KMS-11 (cell line): Measurements from ENCODE around the gene MUSTN1.

ENCODE experiments used
- H2AFZ ChIP-seq: fragments of 200-600 bp; sonication (generic); 2 replicates; pipeline ENCODE4 v1.6.1; 2016; ENCODE audit warnings: antibody characterized with exemption, mixed run types, low read depth
- H3K27ac ChIP-seq: fragments of 200-600 bp; sonication (generic); 2 replicates; pipeline ENCODE4 v1.6.1; 2016; ENCODE audit warnings: mild to moderate bottlenecking, mixed run types
- H3K27me3 ChIP-seq: fragments of 200-600 bp; sonication (generic); 2 replicates; pipeline ENCODE4 v1.6.1; 2017; ENCODE audit warnings: mild to moderate bottlenecking, low read depth, mixed run types, moderate library complexity; ENCODE audit not compliant: insufficient read depth
- H3K36me3 ChIP-seq: fragments of 200-600 bp; sonication (generic); 2 replicates; pipeline ENCODE4 v1.6.1; 2017; ENCODE audit warnings: mild to moderate bottlenecking, mixed run types; ENCODE audit not compliant: insufficient read depth
- H3K4me1 ChIP-seq: fragments of 200-600 bp; sonication (generic); 2 replicates; pipeline ENCODE4 v1.6.1; 2016; ENCODE audit warnings: mild to moderate bottlenecking, low read depth, mixed run types; ENCODE audit not compliant: poor library complexity, severe bottlenecking
- H3K4me2 ChIP-seq: fragments of 200-600 bp; sonication (generic); 2 replicates; pipeline ENCODE4 v1.7.0; 2016; ENCODE audit warnings: mild to moderate bottlenecking, mixed run types
- H3K4me3 ChIP-seq: fragments of 200-600 bp; sonication (generic); IDR thresholded peaks from 2 replicates; pipeline ENCODE4 v1.6.1; 2017; ENCODE audit warnings: low read depth, low read length, mixed read lengths; ENCODE audit not compliant: insufficient read depth
- H3K79me2 ChIP-seq: fragments of 200-600 bp; sonication (generic); 2 replicates; pipeline ENCODE4 v1.6.1; 2016; ENCODE audit warnings: low read depth, mixed run types; ENCODE audit not compliant: insufficient read depth
- H3K9ac ChIP-seq: fragments of 200-600 bp; sonication (generic); 2 replicates; pipeline ENCODE4 v1.6.1; 2016; ENCODE audit warnings: mild to moderate bottlenecking, mixed run types
- H4K20me1 ChIP-seq: fragments of 200-600 bp; sonication (generic); 2 replicates; pipeline ENCODE4 v1.6.1; 2016; ENCODE audit warnings: mild to moderate bottlenecking, mixed run types; ENCODE audit not compliant: insufficient read depth
- CTCF ChIP-seq: fragments of 200-600 bp; sonication (generic); conservative IDR thresholded peaks from 2 replicates; pipeline ENCODE4 v1.6.1; 2017; ENCODE audit warnings: low read depth, mild to moderate bottlenecking, antibody characterized with exemption, low read length, moderate library complexity, mixed read lengths

The MUSTN1 gene

GRCh38 chr3:52880047-52880446 lies 45.2 kb upstream of the MUSTN1 start:
- Histone ChIP-seq H3K27me3 (no peaks in the 10 kb centered on the region), H3K36me3 (no peaks in the 10 kb centered on the region), H3K79me2 (no peaks in the 10 kb centered on the region), H3K27ac (no peak overlapping the region), H3K9ac (no peak overlapping the region), H3K4me3 (no peak overlapping the region), H3K4me2 (no peak overlapping the region), H4K20me1 (no peaks in the 10 kb centered on the region), H2AFZ (no peak overlapping the region), H3K4me1 (no peaks in the 10 kb centered on the region)
- TF ChIP-seq CTCF: no peak

GRCh38 chr3:52879581-52879980 lies 44.8 kb upstream of the MUSTN1 start:
- Histone ChIP-seq H3K4me1 (no peaks in the 10 kb centered on the region), H3K9ac (no peak overlapping the region), H3K4me3 (no peak overlapping the region), H4K20me1 (no peaks in the 10 kb centered on the region), H3K79me2 (no peaks in the 10 kb centered on the region), H3K4me2 (no peak overlapping the region), H3K27me3 (no peaks in the 10 kb centered on the region), H2AFZ (no peak overlapping the region), H3K27ac (no peak overlapping the region), H3K36me3 (no peaks in the 10 kb centered on the region)
- TF ChIP-seq CTCF: no peak

GRCh38 chr3:52879090-52879489 lies 44.3 kb upstream of the MUSTN1 start:
- Histone ChIP-seq H4K20me1 (no peaks in the 10 kb centered on the region), H3K79me2 (no peaks in the 10 kb centered on the region), H3K4me2 (no peak overlapping the region), H2AFZ (no peak overlapping the region), H3K27me3 (no peaks in the 10 kb centered on the region), H3K4me1 (no peaks in the 10 kb centered on the region), H3K4me3 (no peak overlapping the region), H3K9ac (no peak overlapping the region), H3K27ac (no peak overlapping the region), H3K36me3 (no peaks in the 10 kb centered on the region)
- TF ChIP-seq CTCF: no peak

- Histone ChIP-seq H3K27me3 (no peaks in the 10 kb centered on the region), H2AFZ (no peak overlapping the region), H3K4me3 (no peak overlapping the region), H3K4me1 (no peaks in the 10 kb centered on the region), H3K36me3 (no peaks in the 10 kb centered on the region), H3K27ac (no peak overlapping the region), H3K4me2 (no peak overlapping the region), H3K9ac (no peak overlapping the region), H4K20me1 (no peaks in the 10 kb centered on the region), H3K79me2 (no peaks in the 10 kb centered on the region)
- TF ChIP-seq CTCF: no peak
Observed at GRCh38 chr3:52877085-52877484, 42.3 kb upstream of the MUSTN1 start.
